ENCODE data around the gene RALGPS1.

Gene RALGPS1

DNA sequence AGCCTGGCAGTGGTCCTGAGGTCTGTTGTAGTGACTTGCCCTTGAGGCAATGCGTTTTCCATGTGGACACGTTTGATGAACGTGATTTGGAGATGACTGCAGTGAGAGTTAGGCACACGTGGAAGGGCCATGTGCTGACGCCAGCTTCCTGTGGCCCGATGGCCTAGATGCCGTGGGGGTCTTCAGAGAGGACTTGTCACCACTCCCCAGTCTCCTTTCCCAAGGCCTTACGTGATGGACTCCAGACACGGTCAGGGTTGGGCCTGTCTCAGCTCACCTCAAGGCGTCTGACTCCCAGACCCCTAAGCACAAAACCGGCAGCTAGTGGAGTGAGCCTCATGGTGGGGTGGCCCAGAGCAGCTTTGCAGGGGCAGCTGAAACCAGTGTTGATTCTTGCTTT, 115.0 kb downstream of the RALGPS1 start:
- no peak for DNase-seq

- no peak for DNase-seq
Observed at GRCh38 chr9:127030814-127031740, 116.5 kb downstream of the RALGPS1 start.

DNA sequence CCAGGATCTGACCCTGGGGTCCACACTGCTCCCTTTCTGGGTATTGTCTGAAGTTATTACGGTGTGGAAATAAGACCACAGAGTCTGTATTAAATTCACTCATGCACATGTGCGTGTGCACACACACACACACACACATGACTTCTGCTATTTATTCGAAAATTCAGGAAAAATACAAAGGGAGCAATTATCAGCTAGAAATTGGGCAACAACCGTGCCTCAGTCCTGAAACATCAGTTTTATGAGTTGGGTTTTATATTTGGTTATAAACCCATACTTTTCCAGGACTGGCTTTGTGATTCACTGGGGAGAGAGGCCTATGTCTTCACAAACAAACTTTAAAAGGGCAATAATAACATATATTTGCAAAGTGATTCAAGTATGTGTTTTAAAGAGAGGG, 117.7 kb downstream of the RALGPS1 start:
- no peak for DNase-seq

DNA sequence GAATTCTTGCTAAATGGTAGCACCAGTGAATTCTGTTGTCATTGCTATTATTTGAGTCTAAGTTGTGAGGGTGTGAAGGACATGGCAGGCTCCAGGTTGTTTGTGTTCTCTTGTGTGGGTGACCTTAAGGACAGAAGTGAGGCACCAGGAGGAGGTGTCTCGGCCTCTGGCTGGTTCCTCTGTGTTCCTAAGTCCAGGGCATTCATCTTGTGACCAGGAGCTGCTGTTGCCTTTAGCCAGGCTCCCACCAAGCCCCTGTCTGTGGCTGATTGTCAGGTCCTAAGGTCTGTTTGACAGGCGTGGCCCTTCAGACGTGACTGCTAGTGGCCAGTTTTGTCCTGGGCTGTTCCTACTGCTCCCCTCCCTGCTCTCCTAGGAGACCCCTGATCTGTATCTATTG, 118.5 kb downstream of the RALGPS1 start:
- DNase-seq = no peak

DNA sequence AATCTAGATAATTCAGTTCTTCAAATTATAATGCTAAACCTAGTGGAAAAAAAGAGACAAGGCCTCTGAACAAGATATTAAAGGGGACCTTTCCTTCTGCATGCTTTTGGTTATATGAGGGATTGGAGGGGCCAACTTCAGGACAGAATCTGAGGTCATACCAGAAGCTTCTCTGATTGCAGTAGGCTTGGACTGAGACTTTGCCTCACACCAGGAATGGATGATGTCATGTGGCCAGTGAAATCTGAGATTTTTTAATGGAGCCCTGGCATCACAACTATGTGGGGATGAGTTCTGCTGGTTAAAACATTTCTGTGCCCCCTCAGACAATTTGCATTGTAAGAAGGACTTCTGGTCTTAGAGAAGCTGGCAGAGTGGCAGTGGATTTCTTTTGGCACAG, 119.2 kb downstream of the RALGPS1 start:
- DNase-seq = no peak

- no peak for DNase-seq
Observed at GRCh38 chr9:127034691-127035090, 120.1 kb downstream of the RALGPS1 start.

GRCh38 chr9:127035423-127035822, 120.8 kb downstream of the RALGPS1 start:
- DNase-seq = no peak

DNA sequence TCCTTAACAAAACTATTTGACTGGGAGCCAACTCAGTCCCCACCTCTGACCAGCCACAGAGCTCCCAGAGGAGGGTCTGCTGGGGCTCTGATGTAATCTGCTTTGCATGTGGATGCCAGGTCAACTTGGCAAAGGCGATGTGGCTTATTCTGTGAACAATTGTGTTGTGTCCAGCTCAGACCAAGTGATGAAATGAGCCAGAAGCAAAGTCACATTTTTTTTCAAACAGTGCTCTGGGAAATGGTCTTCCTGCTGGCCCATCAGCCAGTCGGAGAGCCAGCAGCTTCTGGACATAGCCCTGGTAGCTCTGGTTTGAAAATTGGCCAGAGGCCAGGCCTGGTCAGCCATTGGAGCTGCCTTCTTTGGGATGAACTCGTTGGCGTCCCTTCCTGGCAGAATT, 121.4 kb downstream of the RALGPS1 start:
- no peak for DNase-seq

GRCh38 chr9:127036437-127036836, 121.9 kb downstream of the RALGPS1 start:
- DNase-seq = no peak

GRCh38 chr9:127038531-127038930, 123.9 kb downstream of the RALGPS1 start:
- DNase-seq = no peak

DNA sequence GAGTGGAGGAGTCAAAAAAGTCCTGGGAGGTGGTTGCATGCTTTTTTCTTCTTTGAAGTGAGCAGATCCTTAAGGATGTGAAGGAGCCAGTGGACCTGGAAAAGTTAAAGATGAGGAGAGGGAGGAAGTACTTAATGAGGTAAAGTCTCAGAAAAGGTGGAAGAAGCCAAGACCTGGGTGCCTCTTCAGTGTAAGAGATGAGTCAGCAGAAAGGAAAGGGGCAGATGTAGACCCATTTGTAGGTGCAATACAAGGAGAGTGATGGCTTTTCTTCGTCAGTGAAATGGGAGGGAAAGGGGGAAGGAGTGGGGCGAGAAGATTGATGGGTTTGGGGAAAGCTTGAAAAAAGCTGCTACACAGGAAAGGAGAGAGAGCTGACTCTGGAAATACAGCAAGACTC, 124.9 kb downstream of the RALGPS1 start:
- DNase-seq = no peak

- DNase-seq = no peak
Observed at GRCh38 chr9:127045148-127045547, 130.6 kb downstream of the RALGPS1 start.

- DNase-seq = no peak
Observed at GRCh38 chr9:127047971-127048370, 133.4 kb downstream of the RALGPS1 start.

GRCh38 chr9:127049044-127049443, 134.5 kb downstream of the RALGPS1 start:
- peak in 1 of 6 experiments; percentile 4 for DNase-seq

DNA sequence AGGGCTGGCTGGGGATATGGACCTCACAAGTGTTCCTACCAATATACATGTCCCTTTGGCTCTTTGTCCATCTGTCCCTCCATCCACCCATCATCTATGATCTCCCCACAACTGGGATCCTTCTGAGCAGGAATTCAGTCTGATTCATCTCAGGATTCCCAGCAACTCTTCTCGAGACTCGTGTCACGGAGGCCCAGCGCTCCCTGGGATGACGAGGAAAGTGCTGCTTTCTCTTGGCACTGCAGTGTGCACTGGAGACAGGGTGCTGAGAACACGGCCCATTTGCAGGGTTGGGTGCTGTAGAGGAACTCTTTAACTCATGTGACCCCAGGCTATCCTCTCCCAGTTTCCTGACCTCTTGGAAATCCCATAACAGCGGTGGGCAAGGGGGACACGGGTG, 135.0 kb downstream of the RALGPS1 start:
- no peak for DNase-seq

GRCh38 chr9:127050152-127050551, 135.6 kb downstream of the RALGPS1 start:
- no peak for DNase-seq

GRCh38 chr9:127050591-127051001, 136.0 kb downstream of the RALGPS1 start:
- no peak for DNase-seq

GRCh38 chr9:127051881-127052595, 137.5 kb downstream of the RALGPS1 start:
- no peak for DNase-seq

DNA sequence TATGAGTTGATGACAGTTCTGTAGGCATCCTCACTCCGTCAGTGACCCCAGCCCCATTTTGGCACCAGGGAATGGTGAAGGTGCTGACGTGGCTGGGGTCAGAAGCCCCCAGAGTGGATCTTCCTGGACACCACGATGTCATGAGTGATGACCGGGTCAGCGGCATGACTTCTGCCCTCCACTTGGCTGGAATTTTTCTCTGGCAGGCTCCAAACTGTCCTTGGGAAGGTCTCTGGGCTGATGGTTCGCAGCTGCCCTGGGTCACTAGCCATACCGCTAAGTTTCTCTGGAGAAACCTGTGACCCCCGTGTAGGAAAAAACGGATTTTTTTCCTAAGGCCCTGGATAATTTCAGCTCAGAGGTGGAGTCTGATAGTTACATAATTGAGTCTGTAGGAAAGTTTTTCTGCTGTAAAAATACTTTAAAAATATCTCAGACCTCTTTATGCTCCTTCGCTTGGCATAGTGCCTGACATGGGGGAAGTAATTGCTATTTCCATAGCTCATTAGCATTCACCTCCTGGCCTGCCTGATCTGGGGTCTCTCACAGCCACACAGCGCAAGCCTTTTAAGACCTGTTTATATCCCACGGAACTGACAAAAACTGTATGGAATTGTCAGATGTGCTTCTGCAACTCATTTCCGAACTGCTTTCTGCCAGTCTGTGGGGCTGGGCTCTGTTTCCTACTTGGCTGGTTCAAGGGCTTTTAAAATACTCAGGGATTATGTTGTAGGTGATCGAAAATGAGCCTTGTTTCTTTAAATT, 138.7 kb downstream of the RALGPS1 start:
- no peak for DNase-seq

- no peak for DNase-seq
Observed at GRCh38 chr9:127053960-127054359, 139.4 kb downstream of the RALGPS1 start.

- no peak for DNase-seq
Observed at GRCh38 chr9:127055745-127056402, 141.3 kb downstream of the RALGPS1 start.

DNA sequence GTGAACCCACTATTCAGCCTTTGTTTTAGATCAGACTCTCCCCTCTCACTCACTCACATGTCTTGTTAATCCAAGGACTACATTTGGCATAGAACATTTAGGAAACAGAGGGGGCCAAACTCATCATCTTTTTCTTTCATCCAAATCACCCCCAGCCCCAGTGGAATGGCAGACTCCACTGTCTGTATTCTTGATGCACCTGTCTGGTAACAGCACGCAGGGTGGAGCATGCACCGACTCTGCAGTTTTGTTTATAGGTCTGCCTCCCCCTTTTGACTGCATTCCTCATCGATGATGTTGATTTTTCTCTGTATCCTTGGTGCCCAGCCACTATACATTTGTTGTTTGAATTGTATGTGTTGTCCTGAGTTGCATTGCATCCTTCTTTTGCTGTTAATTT, 141.9 kb downstream of the RALGPS1 start:
- no peak for DNase-seq

Measured in stimulated activated naive CD4-positive, alpha-beta T cell (primary cell).